HepG2 (cell line): ENCODE results near the gene CCDC91. TPM values are rescaled to one million over a fixed set of nuclear protein-coding genes. Genes with fewer than 3 reads are reported as not detected.

Source experiments
- GABPA ChIP-seq, 2 experiments: IDR thresholded peaks; 2 replicates each; pipeline ENCODE4 v1.6.1; 2011 to 2016; ENCODE audit warnings: low read depth in 2 of 2, low read length in 1 of 2, missing biosample characterization in 1 of 2, missing genetic modification characterization in 1 of 2
- GATA4 ChIP-seq: sonication (generic); IDR thresholded peaks from 2 replicates; pipeline ENCODE4 v1.6.1; 2016; ENCODE audit warnings: antibody characterized with exemption, low read depth, borderline replicate concordance
- HHEX ChIP-seq: IDR thresholded peaks from 2 replicates; pipeline ENCODE4 v1.6.1; 2016; ENCODE audit warnings: control low read depth
- KDM2A ChIP-seq: sonication (generic); formaldehyde crosslinking; IDR thresholded peaks from 2 replicates; pipeline ENCODE4 v1.4.0; 2020; ENCODE audit warnings: low read depth, missing genetic modification reagents, borderline replicate concordance
- KLF9 ChIP-seq: IDR thresholded peaks from 2 replicates; pipeline ENCODE4 v1.6.1; 2016; ENCODE audit warnings: low read depth
- MAFK ChIP-seq, 2 experiments: IDR thresholded peaks in 1 of 2; conservative IDR thresholded peaks in 1 of 2; 2 replicates each; pipeline ENCODE4 v1.6.1; 2011; ENCODE audit warnings: improper control_type of control experiment in 2 of 2, low read length in 2 of 2
- MEF2D ChIP-seq: sonication (generic); formaldehyde crosslinking; IDR thresholded peaks from 2 replicates; pipeline ENCODE4 v1.5.1; 2020; ENCODE audit warnings: mild to moderate bottlenecking, missing genetic modification reagents
- MEIS1 ChIP-seq: sonication (generic); formaldehyde crosslinking; IDR thresholded peaks from 2 replicates; pipeline ENCODE4 v1.9.0; 2021; ENCODE audit warnings: mild to moderate bottlenecking, missing genetic modification reagents, moderate library complexity, borderline replicate concordance
- NRL ChIP-seq: sonication (generic); formaldehyde crosslinking; IDR thresholded peaks from 2 replicates; pipeline ENCODE4 v1.5.0; 2020; ENCODE audit warnings: missing genetic modification reagents, mild to moderate bottlenecking, moderate library complexity, borderline replicate concordance
- REL ChIP-seq: sonication (generic); formaldehyde crosslinking; conservative IDR thresholded peaks from 2 replicates; pipeline ENCODE4 v1.8.0; 2022; ENCODE audit warnings: mild to moderate bottlenecking, missing genetic modification reagents, moderate library complexity
- SMAD3 ChIP-seq: sonication (generic); formaldehyde crosslinking; IDR thresholded peaks from 2 replicates; pipeline ENCODE4 v1.4.0; 2020; ENCODE audit warnings: missing genetic modification reagents
- SNAI1 ChIP-seq: sonication (generic); formaldehyde crosslinking; IDR thresholded peaks from 2 replicates; pipeline ENCODE4 v1.5.0; 2020; ENCODE audit warnings: mild to moderate bottlenecking, missing genetic modification reagents, borderline replicate concordance
- SSRP1 ChIP-seq: IDR thresholded peaks from 2 replicates; pipeline ENCODE4 v1.6.1; 2016; ENCODE audit warnings: control low read depth
- YY1 ChIP-seq: IDR thresholded peaks from 2 replicates; pipeline ENCODE4 v1.6.1; 2011; ENCODE audit warnings: low read length, low read depth, moderate library complexity, mild to moderate bottlenecking; ENCODE audit not compliant: insufficient read depth, insufficient replicate concordance
- ZNF354B ChIP-seq: sonication (generic); formaldehyde crosslinking; IDR thresholded peaks from 2 replicates; pipeline ENCODE4 v1.8.0; 2022; ENCODE audit warnings: mild to moderate bottlenecking, missing genetic modification reagents
- ZNF446 ChIP-seq: sonication (generic); formaldehyde crosslinking; IDR thresholded peaks from 2 replicates; pipeline ENCODE4 v1.5.0; 2020; ENCODE audit warnings: mild to moderate bottlenecking, missing genetic modification reagents
- polyA plus RNA-seq, 8 experiments: library from polyadenylated mRNA; depleted of rRNA in 3 of 8; stranded (reverse) in 7 of 8; unstranded in 1 of 8; fragments of >200 nt; fragmentation: Illumina TruSeq in 4 of 8; extraction: Trizol in 4 of 8; gene quantifications; 2 replicates each; pipeline versions ENCODE4 v1.2.1 to v1.2.3, GENCODE V29; 2011 to 2016; ENCODE audit warnings: low read depth in 4 of 8, missing spikeins in 1 of 8, mixed read lengths in 1 of 8; ENCODE audit not compliant: insufficient read depth in 1 of 8
- total RNA-seq, 5 experiments: library from RNA; depleted of rRNA; stranded (reverse); fragments of >200 nt; fragmentation: Illumina TruSeq; extraction: Trizol; gene quantifications; 2 replicates each; pipeline ENCODE4 v1.2.3, GENCODE V29; 2016; ENCODE audit warnings: low read depth in 1 of 5
- TF ChIP-seq, protein P1 (sequence below): sonication (generic); formaldehyde crosslinking; IDR thresholded peaks from 2 replicates; pipeline ENCODE4 v1.4.0; 2020; ENCODE audit warnings: mild to moderate bottlenecking, missing genetic modification reagents, borderline replicate concordance
- TF ChIP-seq, protein P2 (sequence below): sonication (generic); formaldehyde crosslinking; conservative IDR thresholded peaks from 2 replicates; pipeline ENCODE4 v1.8.1; 2023; ENCODE audit warnings: missing genetic modification reagents
- TF ChIP-seq, protein P3 (sequence below): sonication (generic); formaldehyde crosslinking; IDR thresholded peaks from 2 replicates; pipeline ENCODE4 v1.4.0; 2020; ENCODE audit warnings: mild to moderate bottlenecking, missing genetic modification reagents
- TF ChIP-seq, protein P4 (sequence below): sonication (generic); formaldehyde crosslinking; IDR thresholded peaks from 2 replicates; pipeline ENCODE4 v1.9.0; 2021; ENCODE audit warnings: missing genetic modification reagents, mild to moderate bottlenecking, borderline replicate concordance

The CCDC91 gene
- total and polyA plus RNA-seq, 2 of the 13 experiments (the other 11 are each of a cell fraction or from before 2014, with no cell fraction given), result 9.8 to 15.8 TPM

DNA sequence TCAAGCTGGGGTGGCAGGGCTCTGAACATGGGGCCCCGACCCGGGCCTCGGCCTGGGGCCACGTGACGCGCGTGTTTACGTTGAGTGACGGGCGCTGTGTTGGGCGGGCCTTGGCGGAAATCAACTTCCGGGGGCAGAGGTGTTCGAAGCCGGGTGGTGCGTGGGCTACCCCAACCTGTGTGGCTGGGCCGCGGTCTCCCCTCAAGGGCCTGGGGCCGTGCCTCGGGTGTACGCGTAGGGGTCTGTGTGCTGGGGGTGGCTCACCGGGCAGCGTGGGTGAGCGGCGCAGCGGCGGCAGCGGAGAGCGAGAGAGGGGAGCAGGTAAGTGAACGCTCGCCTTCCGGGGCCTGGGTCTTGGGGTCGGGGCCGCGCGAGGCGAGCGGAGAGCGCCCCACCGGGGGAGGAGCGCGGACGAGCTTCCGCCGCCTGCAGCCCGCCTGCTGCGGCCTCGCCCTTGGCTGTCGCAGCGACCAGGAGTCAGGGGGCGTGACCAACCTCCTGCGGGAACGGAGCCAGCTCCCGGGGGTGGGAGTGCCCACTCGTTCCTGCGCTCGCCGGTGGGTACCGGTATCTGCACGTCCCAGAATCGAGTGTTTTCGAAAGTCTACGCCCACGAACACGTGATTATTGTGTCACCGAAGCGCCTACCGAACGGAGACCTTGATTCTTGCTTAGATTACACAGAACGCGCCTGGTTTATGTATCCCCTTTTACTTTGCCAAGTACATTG is at the start of gene CCDC91 (continued):
- no peak for TF ChIP-seq MAFK (conservative IDR thresholded peaks at IDR 0.05 in 1 of 2, IDR thresholded peaks at IDR 0.05 in 1 of 2; ENCODE audit: low read length in 2 of 2)
- TF ChIP-seq, protein P1, sequence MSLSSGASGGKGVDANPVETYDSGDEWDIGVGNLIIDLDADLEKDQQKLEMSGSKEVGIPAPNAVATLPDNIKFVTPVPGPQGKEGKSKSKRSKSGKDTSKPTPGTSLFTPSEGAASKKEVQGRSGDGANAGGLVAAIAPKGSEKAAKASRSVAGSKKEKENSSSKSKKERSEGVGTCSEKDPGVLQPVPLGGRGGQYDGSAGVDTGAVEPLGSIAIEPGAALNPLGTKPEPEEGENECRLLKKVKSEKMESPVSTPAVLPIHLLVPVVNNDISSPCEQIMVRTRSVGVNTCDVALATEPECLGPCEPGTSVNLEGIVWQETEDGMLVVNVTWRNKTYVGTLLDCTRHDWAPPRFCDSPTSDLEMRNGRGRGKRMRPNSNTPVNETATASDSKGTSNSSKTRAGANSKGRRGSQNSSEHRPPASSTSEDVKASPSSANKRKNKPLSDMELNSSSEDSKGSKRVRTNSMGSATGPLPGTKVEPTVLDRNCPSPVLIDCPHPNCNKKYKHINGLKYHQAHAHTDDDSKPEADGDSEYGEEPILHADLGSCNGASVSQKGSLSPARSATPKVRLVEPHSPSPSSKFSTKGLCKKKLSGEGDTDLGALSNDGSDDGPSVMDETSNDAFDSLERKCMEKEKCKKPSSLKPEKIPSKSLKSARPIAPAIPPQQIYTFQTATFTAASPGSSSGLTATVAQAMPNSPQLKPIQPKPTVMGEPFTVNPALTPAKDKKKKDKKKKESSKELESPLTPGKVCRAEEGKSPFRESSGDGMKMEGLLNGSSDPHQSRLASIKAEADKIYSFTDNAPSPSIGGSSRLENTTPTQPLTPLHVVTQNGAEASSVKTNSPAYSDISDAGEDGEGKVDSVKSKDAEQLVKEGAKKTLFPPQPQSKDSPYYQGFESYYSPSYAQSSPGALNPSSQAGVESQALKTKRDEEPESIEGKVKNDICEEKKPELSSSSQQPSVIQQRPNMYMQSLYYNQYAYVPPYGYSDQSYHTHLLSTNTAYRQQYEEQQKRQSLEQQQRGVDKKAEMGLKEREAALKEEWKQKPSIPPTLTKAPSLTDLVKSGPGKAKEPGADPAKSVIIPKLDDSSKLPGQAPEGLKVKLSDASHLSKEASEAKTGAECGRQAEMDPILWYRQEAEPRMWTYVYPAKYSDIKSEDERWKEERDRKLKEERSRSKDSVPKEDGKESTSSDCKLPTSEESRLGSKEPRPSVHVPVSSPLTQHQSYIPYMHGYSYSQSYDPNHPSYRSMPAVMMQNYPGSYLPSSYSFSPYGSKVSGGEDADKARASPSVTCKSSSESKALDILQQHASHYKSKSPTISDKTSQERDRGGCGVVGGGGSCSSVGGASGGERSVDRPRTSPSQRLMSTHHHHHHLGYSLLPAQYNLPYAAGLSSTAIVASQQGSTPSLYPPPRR, result no peak
- TF ChIP-seq, protein P2, sequence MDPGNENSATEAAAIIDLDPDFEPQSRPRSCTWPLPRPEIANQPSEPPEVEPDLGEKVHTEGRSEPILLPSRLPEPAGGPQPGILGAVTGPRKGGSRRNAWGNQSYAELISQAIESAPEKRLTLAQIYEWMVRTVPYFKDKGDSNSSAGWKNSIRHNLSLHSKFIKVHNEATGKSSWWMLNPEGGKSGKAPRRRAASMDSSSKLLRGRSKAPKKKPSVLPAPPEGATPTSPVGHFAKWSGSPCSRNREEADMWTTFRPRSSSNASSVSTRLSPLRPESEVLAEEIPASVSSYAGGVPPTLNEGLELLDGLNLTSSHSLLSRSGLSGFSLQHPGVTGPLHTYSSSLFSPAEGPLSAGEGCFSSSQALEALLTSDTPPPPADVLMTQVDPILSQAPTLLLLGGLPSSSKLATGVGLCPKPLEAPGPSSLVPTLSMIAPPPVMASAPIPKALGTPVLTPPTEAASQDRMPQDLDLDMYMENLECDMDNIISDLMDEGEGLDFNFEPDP, result no peak
- TF ChIP-seq SSRP1 (CRISPR knock-in tag), result peak; percentile 56
- TF ChIP-seq REL (CRISPR knock-in tag), result peak; percentile 56; the same call in 1 of the 2 replicates
- peak; percentile 39; the same call in 1 of the 2 replicates for TF ChIP-seq HHEX (CRISPR knock-in tag)
- TF ChIP-seq ZNF446 (CRISPR knock-in tag), result peak; percentile 19; the same call in 1 of the 2 replicates
- TF ChIP-seq GATA4, result no peak
- 0 out of 2 replicates have a peak, but pooled peaks have one; percentile 80 for TF ChIP-seq KDM2A (CRISPR knock-in tag)
- peak; percentile 97 for TF ChIP-seq KLF9 (CRISPR knock-in tag)
- no peak for TF ChIP-seq MEF2D (CRISPR knock-in tag)
- TF ChIP-seq NRL, result peak; percentile 95
- 0 out of 2 replicates have a peak, but pooled peaks have one; percentile 81 for TF ChIP-seq MEIS1 (CRISPR knock-in tag)
- TF ChIP-seq ZNF354B, result no peak
- no peak for TF ChIP-seq SMAD3 (CRISPR knock-in tag)
- TF ChIP-seq, protein P3, sequence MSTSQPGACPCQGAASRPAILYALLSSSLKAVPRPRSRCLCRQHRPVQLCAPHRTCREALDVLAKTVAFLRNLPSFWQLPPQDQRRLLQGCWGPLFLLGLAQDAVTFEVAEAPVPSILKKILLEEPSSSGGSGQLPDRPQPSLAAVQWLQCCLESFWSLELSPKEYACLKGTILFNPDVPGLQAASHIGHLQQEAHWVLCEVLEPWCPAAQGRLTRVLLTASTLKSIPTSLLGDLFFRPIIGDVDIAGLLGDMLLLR, result 0 out of 2 replicates have a peak, but pooled peaks have one; percentile 24
- peak; percentile 85 for TF ChIP-seq GABPA (IDR thresholded peaks at IDR 0.05; ENCODE audit: low read depth, low read length)
- peak; percentile 94 for TF ChIP-seq GABPA (CRISPR knock-in tag; IDR thresholded peaks at IDR 0.05; ENCODE audit: low read depth)
- peak; percentile 31 for TF ChIP-seq YY1
- TF ChIP-seq, protein P4, sequence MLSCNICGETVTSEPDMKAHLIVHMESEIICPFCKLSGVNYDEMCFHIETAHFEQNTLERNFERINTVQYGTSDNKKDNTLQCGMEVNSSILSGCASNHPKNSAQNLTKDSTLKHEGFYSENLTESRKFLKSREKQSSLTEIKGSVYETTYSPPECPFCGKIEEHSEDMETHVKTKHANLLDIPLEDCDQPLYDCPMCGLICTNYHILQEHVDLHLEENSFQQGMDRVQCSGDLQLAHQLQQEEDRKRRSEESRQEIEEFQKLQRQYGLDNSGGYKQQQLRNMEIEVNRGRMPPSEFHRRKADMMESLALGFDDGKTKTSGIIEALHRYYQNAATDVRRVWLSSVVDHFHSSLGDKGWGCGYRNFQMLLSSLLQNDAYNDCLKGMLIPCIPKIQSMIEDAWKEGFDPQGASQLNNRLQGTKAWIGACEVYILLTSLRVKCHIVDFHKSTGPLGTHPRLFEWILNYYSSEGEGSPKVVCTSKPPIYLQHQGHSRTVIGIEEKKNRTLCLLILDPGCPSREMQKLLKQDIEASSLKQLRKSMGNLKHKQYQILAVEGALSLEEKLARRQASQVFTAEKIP (CRISPR knock-in tag), result no peak
- TF ChIP-seq SNAI1, result no peak
